Osteocyte (in vitro differentiated cells): ENCODE data around the gene ERVMER34-1. TPM values are rescaled to one million over a fixed set of nuclear protein-coding genes. Genes with fewer than 3 reads are reported as not detected.
A peak's percentile ranks its signal among the peaks of the same experiment; 100 is the strongest.

Experiments used
- DNase-seq: peaks from one replicate; pipeline ENCODE4 v3.0.0; 2021; ENCODE audit warnings: mixed read lengths; ENCODE audit not compliant: unreplicated experiment; ENCODE audit errors: extremely low spot score
- H3K27ac Mint-ChIP-seq: one replicate; pipeline ENCODE4 v1.8.0; 2021; ENCODE audit warnings: mild to moderate bottlenecking, mixed read lengths; ENCODE audit not compliant: unreplicated experiment
- H3K27me3 Mint-ChIP-seq: one replicate; pipeline ENCODE4 v1.8.0; 2021; ENCODE audit warnings: mixed read lengths; ENCODE audit not compliant: unreplicated experiment
- H3K36me3 Mint-ChIP-seq: one replicate; pipeline ENCODE4 v1.8.0; 2021; ENCODE audit warnings: mixed read lengths; ENCODE audit not compliant: unreplicated experiment
- H3K4me1 Mint-ChIP-seq: one replicate; pipeline ENCODE4 v1.8.0; 2021; ENCODE audit warnings: mixed read lengths; ENCODE audit not compliant: unreplicated experiment
- H3K4me3 Mint-ChIP-seq: one replicate; pipeline ENCODE4 v1.8.0; 2021; ENCODE audit warnings: mild to moderate bottlenecking, moderate library complexity, mixed read lengths; ENCODE audit not compliant: unreplicated experiment
- H3K9me3 Mint-ChIP-seq: one replicate; pipeline ENCODE4 v1.8.0; 2021; ENCODE audit warnings: mixed read lengths; ENCODE audit not compliant: unreplicated experiment
- CTCF ChIP-seq: fragments of 200-600 bp; sonication (generic); IDR thresholded peaks from 2 replicates; pipeline ENCODE4 v1.5.0; 2021; ENCODE audit warnings: antibody characterized with exemption, mild to moderate bottlenecking, moderate library complexity
- long read RNA-seq: library from polyadenylated mRNA; unstranded; transcript quantifications from one replicate; pipeline ENCODE4 v2.0.0, GENCODE V29; 2021
- total RNA-seq: library from RNA; stranded (reverse); gene quantifications from 2 replicates; pipeline ENCODE4 v1.2.1, GENCODE V29; 2021

ERVMER34-1 gene
- 0.24 and 0.26 TPM in 2 replicates for total RNA-seq
- long read RNA-seq: 0 reads

- no peak for DNase-seq
- TF ChIP-seq CTCF: no peak
- Mint-ChIP-seq H3K36me3 (no peaks in the 10 kb centered on the region), H3K27ac (no peak within 1 kb of the TSS), H3K4me3 (peak within 1 kb of the TSS; percentile 77), H3K27me3 (peaks cover 9% of the 10 kb centered on the region), H3K4me1 (peaks cover 28% of the 10 kb centered on the region), H3K9me3 (no peaks in the 10 kb centered on the region)
These were observed at the start of gene ERVMER34-1 for GRCh38 chr4:52750819-52751486. Gene ERVMER34-1, minus strand, starts transcription at chr4:52751425. Its CDS starts 5,905 bp downstream, at chr4:52745520.

- no peaks in the 10 kb centered on the region for H3K36me3 Mint-ChIP-seq
- no peak for TF ChIP-seq CTCF
- peaks cover 4% of the 10 kb centered on the region for H3K9me3 Mint-ChIP-seq
- H3K4me3 Mint-ChIP-seq: no peak overlapping the region
- H3K27ac Mint-ChIP-seq: no peak overlapping the region
- DNase-seq: no peak
- no peaks in the 10 kb centered on the region for H3K4me1 Mint-ChIP-seq
- H3K27me3 Mint-ChIP-seq: peaks cover 28% of the 10 kb centered on the region
These were observed 48.6 kb upstream of the ERVMER34-1 start for GRCh38 chr4:52799813-52800212.

GRCh38 chr4:52795533-52795932 is 44.3 kb upstream of the ERVMER34-1 start:
- no peak overlapping the region for H3K4me3 Mint-ChIP-seq
- H3K36me3 Mint-ChIP-seq: no peaks in the 10 kb centered on the region
- H3K27me3 Mint-ChIP-seq: peaks cover 4% of the 10 kb centered on the region
- H3K4me1 Mint-ChIP-seq: no peaks in the 10 kb centered on the region
- no peak for TF ChIP-seq CTCF
- H3K27ac Mint-ChIP-seq: no peak overlapping the region
- no peak for DNase-seq
- H3K9me3 Mint-ChIP-seq: no peaks in the 10 kb centered on the region

GRCh38 chr4:52791936-52792335 is 40.7 kb upstream of the ERVMER34-1 start:
- no peak for DNase-seq
- H3K36me3 Mint-ChIP-seq: no peaks in the 10 kb centered on the region
- no peak overlapping the region for H3K4me3 Mint-ChIP-seq
- H3K27ac Mint-ChIP-seq: no peak overlapping the region
- TF ChIP-seq CTCF: no peak
- H3K4me1 Mint-ChIP-seq: no peaks in the 10 kb centered on the region
- peaks cover 4% of the 10 kb centered on the region for H3K27me3 Mint-ChIP-seq
- H3K9me3 Mint-ChIP-seq: no peaks in the 10 kb centered on the region

- no peak overlapping the region for H3K4me3 Mint-ChIP-seq
- H3K36me3 Mint-ChIP-seq: no peaks in the 10 kb centered on the region
- H3K9me3 Mint-ChIP-seq: no peaks in the 10 kb centered on the region
- no peaks in the 10 kb centered on the region for H3K27me3 Mint-ChIP-seq
- DNase-seq: no peak
- H3K27ac Mint-ChIP-seq: no peak overlapping the region
- TF ChIP-seq CTCF: no peak
- H3K4me1 Mint-ChIP-seq: no peaks in the 10 kb centered on the region
These were observed 38.5 kb upstream of the ERVMER34-1 start for GRCh38 chr4:52789774-52790173.
